Inferior parietal cortex (tissue), 1 donor: ENCODE measurements around the gene CRIM1.

Experiments used
- DNase-seq: peaks from one replicate; pipeline ENCODE4 v3.0.0-alpha.2; 2016; ENCODE audit errors: extremely low spot score

CRIM1 gene

GRCh38 chr2:36455788-36456187 lies 100.2 kb downstream of the CRIM1 start:
- DNase-seq, result no peak

- DNase-seq, result peak; percentile 26
These were observed 100.9 kb downstream of the CRIM1 start for GRCh38 chr2:36456227-36457175.

- no peak for DNase-seq
These were observed 102.5 kb downstream of the CRIM1 start for GRCh38 chr2:36458106-36458505.

- peak; percentile 35 for DNase-seq
These were observed 104.2 kb downstream of the CRIM1 start for GRCh38 chr2:36459725-36460137.

GRCh38 chr2:36461039-36461681 lies 105.6 kb downstream of the CRIM1 start:
- DNase-seq, result peak; percentile 20

GRCh38 chr2:36462311-36462935 lies 106.8 kb downstream of the CRIM1 start:
- DNase-seq, result no peak

- no peak for DNase-seq
These were observed 107.8 kb downstream of the CRIM1 start for GRCh38 chr2:36463365-36463764.

GRCh38 chr2:36464006-36464721 lies 108.6 kb downstream of the CRIM1 start:
- DNase-seq, result no peak

GRCh38 chr2:36466135-36466534 lies 110.6 kb downstream of the CRIM1 start:
- DNase-seq, result no peak

- no peak for DNase-seq
These were observed 113.0 kb downstream of the CRIM1 start for GRCh38 chr2:36468463-36469105.

- no peak for DNase-seq
These were observed 113.5 kb downstream of the CRIM1 start for GRCh38 chr2:36469106-36469477.

GRCh38 chr2:36469710-36470109 lies 114.1 kb downstream of the CRIM1 start:
- no peak for DNase-seq

GRCh38 chr2:36473230-36473629 lies 117.7 kb downstream of the CRIM1 start:
- no peak for DNase-seq

GRCh38 chr2:36476411-36476810 lies 120.8 kb downstream of the CRIM1 start:
- no peak for DNase-seq

GRCh38 chr2:36477315-36477714 lies 121.7 kb downstream of the CRIM1 start:
- no peak for DNase-seq

- no peak for DNase-seq
These were observed 122.2 kb downstream of the CRIM1 start for GRCh38 chr2:36477746-36478145.

GRCh38 chr2:36478332-36478738 lies 122.8 kb downstream of the CRIM1 start:
- peak; percentile 25 for DNase-seq

- DNase-seq, result no peak
These were observed 123.4 kb downstream of the CRIM1 start for GRCh38 chr2:36478999-36479398.

GRCh38 chr2:36479406-36479805 lies 123.8 kb downstream of the CRIM1 start:
- no peak for DNase-seq

GRCh38 chr2:36480028-36480427 lies 124.5 kb downstream of the CRIM1 start:
- DNase-seq, result no peak

- no peak for DNase-seq
These were observed 125.1 kb downstream of the CRIM1 start for GRCh38 chr2:36480636-36481035.
